Liver (tissue), 9 donors: ENCODE results near the gene ANKRD44. TPM values are rescaled to one million over a fixed set of nuclear protein-coding genes. Genes with fewer than 3 reads are reported as not detected.

ENCODE experiments used
- DNase-seq: peaks from one replicate; pipeline ENCODE4 v3.0.0-alpha.2; 2017; ENCODE audit warnings: low spot score
- H3K27ac ChIP-seq, 2 donors: one replicate each; pipeline ENCODE4 v1.7.0; 2013; ENCODE audit warnings: inconsistent platforms in 2 of 2, low read length in 2 of 2, control low read depth in 1 of 2, low read depth in 1 of 2, mild to moderate bottlenecking in 1 of 2
- H3K27me3 ChIP-seq, 4 donors: one replicate each; pipeline versions ENCODE4 v1.6.1 to v1.7.0; 2013; ENCODE audit warnings: low read length in 3 of 4, inconsistent platforms in 1 of 4, mild to moderate bottlenecking in 1 of 4, moderate library complexity in 1 of 4; ENCODE audit not compliant: control insufficient read depth in 4 of 4, insufficient read depth in 4 of 4
- H3K36me3 ChIP-seq, 4 donors: one replicate each; pipeline versions ENCODE4 v1.6.1 to v1.7.0; 2013; ENCODE audit warnings: low read length in 3 of 4, mild to moderate bottlenecking in 3 of 4, low read depth in 1 of 4, moderate library complexity in 1 of 4; ENCODE audit not compliant: control insufficient read depth in 4 of 4, insufficient read depth in 3 of 4
- H3K4me1 ChIP-seq, 4 donors: one replicate each; pipeline versions ENCODE4 v1.6.1 to v1.7.0; 2013; ENCODE audit warnings: low read length in 3 of 4, mild to moderate bottlenecking in 3 of 4, moderate library complexity in 1 of 4; ENCODE audit not compliant: control insufficient read depth in 4 of 4, insufficient read depth in 4 of 4
- H3K4me3 ChIP-seq, 3 donors: one replicate each; pipeline versions ENCODE4 v1.6.1 to v1.7.0; 2013; ENCODE audit warnings: low read length in 3 of 3, control low read depth in 1 of 3, low read depth in 1 of 3, mild to moderate bottlenecking in 1 of 3
- H3K9ac ChIP-seq, 2 donors: one replicate each; pipeline ENCODE4 v1.7.0; 2013; ENCODE audit warnings: low read length in 2 of 2, mild to moderate bottlenecking in 2 of 2, moderate library complexity in 2 of 2, control low read depth in 1 of 2, low read depth in 1 of 2
- H3K9me3 ChIP-seq, 4 donors: one replicate each; pipeline versions ENCODE4 v1.6.1 to v1.7.0; 2013; ENCODE audit warnings: low read length in 3 of 4; ENCODE audit not compliant: control insufficient read depth in 4 of 4
- ATF3 ChIP-seq: IDR thresholded peaks from 2 replicates; pipeline ENCODE4 v1.6.1; 2016; ENCODE audit warnings: antibody characterized with exemption
- CTCF ChIP-seq: fragments of 150-350 bp; IDR thresholded peaks from 2 replicates; pipeline ENCODE4 v1.5.1; 2017; ENCODE audit warnings: improper control_type of control experiment, low read depth, low read length; ENCODE audit not compliant: missing input control
- EGR1 ChIP-seq, 2 donors: IDR thresholded peaks; 2 replicates each; pipeline ENCODE4 v1.6.1; 2016 to 2018; ENCODE audit warnings: antibody characterized with exemption in 2 of 2, low read depth in 2 of 2
- FOXA1 ChIP-seq: IDR thresholded peaks from 2 replicates; pipeline ENCODE4 v1.6.1; 2016; ENCODE audit warnings: antibody characterized with exemption
- FOXA2 ChIP-seq: IDR thresholded peaks from 2 replicates; pipeline ENCODE4 v1.6.1; 2016; ENCODE audit warnings: antibody characterized with exemption
- GABPA ChIP-seq, 2 donors: IDR thresholded peaks in 1 of 2; conservative IDR thresholded peaks in 1 of 2; 2 replicates each; pipeline ENCODE4 v1.6.1; 2016; ENCODE audit warnings: antibody characterized with exemption in 2 of 2, mild to moderate bottlenecking in 1 of 2, moderate library complexity in 1 of 2
- HNF4A ChIP-seq, 2 donors: conservative IDR thresholded peaks; 2 replicates each; pipeline ENCODE4 v1.6.1; 2016; ENCODE audit warnings: antibody characterized with exemption in 2 of 2, mild to moderate bottlenecking in 2 of 2
- HNF4G ChIP-seq: IDR thresholded peaks from 2 replicates; pipeline ENCODE4 v1.6.1; 2016; ENCODE audit warnings: antibody characterized with exemption
- JUND ChIP-seq, 2 donors: IDR thresholded peaks; 2 replicates each; pipeline ENCODE4 v1.6.1; 2016; ENCODE audit warnings: antibody characterized with exemption in 2 of 2
- MAX ChIP-seq: IDR thresholded peaks from 2 replicates; pipeline ENCODE4 v1.6.1; 2016; ENCODE audit warnings: antibody characterized with exemption
- NR2F2 ChIP-seq: IDR thresholded peaks from 2 replicates; pipeline ENCODE4 v1.6.1; 2016; ENCODE audit warnings: antibody characterized with exemption
- RAD21 ChIP-seq, 2 donors: IDR thresholded peaks; 2 replicates each; pipeline ENCODE4 v1.6.1; 2016; ENCODE audit warnings: antibody characterized with exemption in 2 of 2, mild to moderate bottlenecking in 2 of 2
- REST ChIP-seq: IDR thresholded peaks from 2 replicates; pipeline ENCODE4 v1.6.1; 2016; ENCODE audit warnings: antibody characterized with exemption, mild to moderate bottlenecking
- RXRA ChIP-seq, 2 donors: IDR thresholded peaks; 2 replicates each; pipeline ENCODE4 v1.6.1; 2017 to 2018; ENCODE audit warnings: antibody characterized with exemption in 2 of 2, mild to moderate bottlenecking in 1 of 2
- SP1 ChIP-seq: IDR thresholded peaks from 2 replicates; pipeline ENCODE4 v1.6.1; 2018; ENCODE audit warnings: antibody characterized with exemption, mild to moderate bottlenecking
- TAF1 ChIP-seq: conservative IDR thresholded peaks from 2 replicates; pipeline ENCODE4 v1.6.1; 2016; ENCODE audit warnings: antibody characterized with exemption, mild to moderate bottlenecking
- YY1 ChIP-seq: IDR thresholded peaks from 2 replicates; pipeline ENCODE4 v1.6.1; 2016; ENCODE audit warnings: antibody characterized with exemption, mild to moderate bottlenecking
- ZBTB33 ChIP-seq: IDR thresholded peaks from 2 replicates; pipeline ENCODE4 v1.6.1; 2016; ENCODE audit warnings: antibody characterized with exemption
- WGBS: extraction: QIAGEN DNeasy Blood & Tissue Kit; methylation state at CpG from one replicate; pipeline ENCODE4 v1.1.7; 2013; 5-methylcytosine and 5-hydroxymethylcytosine counted together
- polyA plus RNA-seq, 2 donors: library from polyadenylated mRNA; stranded (reverse) in 1 of 2; unstranded in 1 of 2; fragments of 200-250 nt in 1 of 2; fragments of >200 nt in 1 of 2; fragmentation: Nextera tagmentation in 1 of 2; extraction: Ambion mirVana in 1 of 2; gene quantifications; one replicate each; pipeline versions ENCODE4 v1.2.1 to v1.2.3, GENCODE V29; 2013 to 2015
- total RNA-seq, 2 donors: library from RNA; depleted of rRNA; stranded (reverse); fragments of >200 nt; gene quantifications; one replicate each; pipeline ENCODE4 v1.2.3, GENCODE V29; 2014
- donor health status: healthy.
- donor health status: healthy.
- donor health status: healthy.
- donor health status: healthy.
- donor health status: healthy.

The ANKRD44 gene
- total and polyA plus RNA-seq, 4 donors, result 3.8 to 18.2 (median 6.8) TPM

- peak overlapping the region; percentile 86 to 92 for H3K27ac ChIP-seq
- TF ChIP-seq MAX (no peak), GABPA (IDR thresholded peaks at IDR 0.05 in 1 of 2, conservative IDR thresholded peaks at IDR 0.05 in 1 of 2) (no peak), ZBTB33 (no peak)
- 63% methylated on average over 8 of the region's 8 CpGs for WGBS
These were observed 1.4 kb downstream of the ANKRD44 start for GRCh38 chr2:197308996-197309690.

GRCh38 chr2:197308585-197308984 lies 2.0 kb downstream of the ANKRD44 start:
- TF ChIP-seq NR2F2, result no peak
- no peak for TF ChIP-seq HNF4G
- TF ChIP-seq GABPA (IDR thresholded peaks at IDR 0.05 in 1 of 2, conservative IDR thresholded peaks at IDR 0.05 in 1 of 2), result no peak
- no peak for TF ChIP-seq CTCF
- no peak for TF ChIP-seq RXRA (IDR thresholded peaks at IDR 0.05)
- TF ChIP-seq SP1, result no peak
- no peak for TF ChIP-seq FOXA2
- TF ChIP-seq ATF3, result no peak
- no peak for TF ChIP-seq ZBTB33
- no peak for TF ChIP-seq RAD21 (IDR thresholded peaks at IDR 0.05)
- TF ChIP-seq TAF1, result no peak
- no peak for TF ChIP-seq FOXA1
- TF ChIP-seq REST, result no peak
- no peak for TF ChIP-seq EGR1 (IDR thresholded peaks at IDR 0.05; ENCODE audit: low read depth in 2 of 2)
- TF ChIP-seq JUND (IDR thresholded peaks at IDR 0.05), result no peak
- TF ChIP-seq YY1, result no peak
- TF ChIP-seq HNF4A (conservative IDR thresholded peaks at IDR 0.05), result no peak
- TF ChIP-seq MAX, result no peak
- Histone ChIP-seq H3K4me3 (peak overlapping the region in 1 of 3 donors; percentile 93), H3K4me1 (peaks cover 0 to 2% (median 0%) of the 10 kb centered on the region in 4 donors), H3K27ac (peak overlapping the region; percentile 11 to 31), H3K9ac (peak overlapping the region in 1 of 2 donors; percentile 90), H3K27me3 (no peaks in the 10 kb centered on the region), H3K9me3 (no peaks in the 10 kb centered on the region), H3K36me3 (no peaks in the 10 kb centered on the region)
- DNase-seq, result no peak
- 69% methylated on average over 2 of the region's 2 CpGs for WGBS

More at GRCh38 chr2:197308996-197309690, 1.4 kb downstream of the ANKRD44 start:
- no peak for DNase-seq
- H3K27me3 ChIP-seq, result no peaks in the 10 kb centered on the region
- H3K9me3 ChIP-seq, result no peaks in the 10 kb centered on the region
- H3K4me1 ChIP-seq, result peaks cover 0 to 2% (median 0%) of the 10 kb centered on the region in 4 donors
- H3K9ac ChIP-seq, result peak overlapping the region; percentile 73 to 90
- H3K4me3 ChIP-seq, result peak overlapping the region; percentile 74 to 95 (median 93)
- no peaks in the 10 kb centered on the region for H3K36me3 ChIP-seq
